CD14-positive monocyte (primary cell): ENCODE data around the gene FXYD5. TPM values are rescaled to one million over a fixed set of nuclear protein-coding genes. Genes with fewer than 3 reads are reported as not detected.

Source experiments
- DNase-seq, 3 donors: peaks; one replicate each; pipeline ENCODE4 v3.0.0-alpha.2; 2011 to 2022
- H2AFZ ChIP-seq: 2 replicates; pipeline ENCODE4 v1.6.0; 2012; ENCODE audit warnings: mild to moderate bottlenecking, low read depth, low read length, inconsistent platforms; ENCODE audit not compliant: insufficient read depth, poor library complexity, severe bottlenecking
- H3K27ac ChIP-seq, 2 donors: 1 replicate in 1 of 2; 2 replicates in 1 of 2; pipeline ENCODE4 v1.5.1; 2012 to 2013; ENCODE audit warnings: low read length in 2 of 2, control low read depth in 1 of 2, inconsistent platforms in 1 of 2, low read depth in 1 of 2, mild to moderate bottlenecking in 1 of 2
- H3K27me3 ChIP-seq, 2 donors: one replicate each; pipeline versions ENCODE4 v1.6.0 to v1.6.1; 2011 to 2013; ENCODE audit warnings: low read length in 2 of 2; ENCODE audit not compliant: control insufficient read depth in 2 of 2, insufficient read depth in 2 of 2
- H3K36me3 ChIP-seq, 2 donors: replicated peaks in 1 of 2; 1 replicate in 1 of 2; 2 replicates in 1 of 2; pipeline versions ENCODE4 v1.5.1 to v1.6.1; 2012 to 2013; ENCODE audit warnings: low read length in 2 of 2, control low read depth in 1 of 2, inconsistent platforms in 1 of 2, mild to moderate bottlenecking in 1 of 2; ENCODE audit not compliant: insufficient read depth in 2 of 2, control insufficient read depth in 1 of 2
- H3K4me1 ChIP-seq, 2 donors: 1 replicate in 1 of 2; 2 replicates in 1 of 2; pipeline versions ENCODE4 v1.5.1 to v1.6.1; 2012 to 2013; ENCODE audit warnings: low read length in 2 of 2, control low read depth in 1 of 2, inconsistent platforms in 1 of 2, mild to moderate bottlenecking in 1 of 2, moderate library complexity in 1 of 2; ENCODE audit not compliant: insufficient read depth in 2 of 2, control insufficient read depth in 1 of 2
- H3K4me2 ChIP-seq: replicated peaks from 2 replicates; pipeline ENCODE3; 2012; ENCODE audit warnings: low read length, moderate library complexity, mild to moderate bottlenecking; ENCODE audit not compliant: poor library complexity, severe bottlenecking; ENCODE audit errors: extremely low read depth
- H3K4me3 ChIP-seq, 3 experiments: fragments of 200-600 bp in 1 of 3; sonication (generic) in 1 of 3; replicated peaks in 1 of 3; 1 replicate in 2 of 3; 2 replicates in 1 of 3; pipeline ENCODE4 v1.5.1; 2011 to 2013; ENCODE audit warnings: low read length in 3 of 3, mild to moderate bottlenecking in 3 of 3, control low read depth in 2 of 3, low read depth in 2 of 3, inconsistent platforms in 1 of 3, moderate library complexity in 1 of 3
- H3K79me2 ChIP-seq: 2 replicates; pipeline ENCODE4 v1.6.0; 2012; ENCODE audit warnings: mild to moderate bottlenecking, control low read depth, inconsistent platforms, low read length, moderate library complexity; ENCODE audit not compliant: insufficient read depth
- H3K9ac ChIP-seq: 2 replicates; pipeline ENCODE4 v1.6.0; 2017; ENCODE audit warnings: low read length, mild to moderate bottlenecking; ENCODE audit not compliant: insufficient read depth, poor library complexity, severe bottlenecking
- H3K9me3 ChIP-seq, 2 donors: replicated peaks in 1 of 2; 1 replicate in 1 of 2; 2 replicates in 1 of 2; pipeline versions ENCODE4 v1.5.1 to v1.6.1; 2012 to 2013; ENCODE audit warnings: low read length in 2 of 2, control low read depth in 1 of 2; ENCODE audit not compliant: control insufficient read depth in 1 of 2, insufficient read depth in 1 of 2
- H4K20me1 ChIP-seq: 2 replicates; pipeline ENCODE4 v1.6.0; 2012; ENCODE audit warnings: mild to moderate bottlenecking, low read length, control low read depth, moderate library complexity; ENCODE audit not compliant: insufficient read depth
- H3K27ac Mint-ChIP-seq, 7 donors: one replicate each; pipeline ENCODE4 v1.8.0; 2020; ENCODE audit warnings: mild to moderate bottlenecking in 7 of 7, mixed read lengths in 7 of 7, moderate library complexity in 6 of 7, inconsistent platforms in 2 of 7
- H3K27me3 Mint-ChIP-seq, 3 donors: one replicate each; pipeline ENCODE4 v1.8.0; 2021 to 2022; ENCODE audit warnings: low read depth in 3 of 3, mild to moderate bottlenecking in 3 of 3, mixed read lengths in 3 of 3, moderate library complexity in 3 of 3, inconsistent platforms in 1 of 3
- H3K36me3 Mint-ChIP-seq, 2 donors: one replicate each; pipeline ENCODE4 v1.8.0; 2020; ENCODE audit warnings: mixed read lengths in 2 of 2, inconsistent platforms in 1 of 2, mild to moderate bottlenecking in 1 of 2
- H3K4me1 Mint-ChIP-seq: one replicate; pipeline ENCODE4 v1.8.0; 2020; ENCODE audit warnings: mild to moderate bottlenecking, mixed read lengths
- H3K4me3 Mint-ChIP-seq, 2 donors: one replicate each; pipeline ENCODE4 v1.8.0; 2020; ENCODE audit warnings: mild to moderate bottlenecking in 2 of 2, mixed read lengths in 2 of 2, moderate library complexity in 1 of 2
- H3K9me3 Mint-ChIP-seq, 7 donors: one replicate each; pipeline ENCODE4 v1.8.0; 2020 to 2022; ENCODE audit warnings: mixed read lengths in 7 of 7, mild to moderate bottlenecking in 6 of 7, moderate library complexity in 6 of 7, inconsistent platforms in 2 of 7
- CTCF ChIP-seq: fragments of 200-600 bp; IDR thresholded peaks from one replicate; pipeline ENCODE4 v1.8.0; 2022; ENCODE audit warnings: antibody characterized with exemption, mild to moderate bottlenecking
- WGBS: methylation state at CpG from one replicate; pipeline ENCODE4 v1.1.5; 2013; ENCODE audit warnings: missing lambda C conversion rate; ENCODE audit not compliant: insufficient coverage; 5-methylcytosine and 5-hydroxymethylcytosine counted together
- intact Hi-C, 2 donors: fragments of 100-400 bp; cut with micrococcal nuclease; formaldehyde crosslinking; loops; one replicate each; pipeline versions ENCODE4 v1.15.0 to v1.15.1; 2023
- polyA minus RNA-seq: library from RNA; depleted of rRNA, polyadenylated mRNA; stranded (reverse); fragments of >200 nt; gene quantifications from 2 replicates; pipeline ENCODE4 v1.2.3, GENCODE V29; 2012
- polyA plus RNA-seq, 3 donors: library from polyadenylated mRNA; depleted of rRNA in 1 of 3; unstranded in 2 of 3; stranded (reverse) in 1 of 3; fragments of 300-500 nt in 2 of 3; fragments of >200 nt in 1 of 3; fragmentation: Illumina TruSeq in 2 of 3; gene quantifications; 1 replicate in 2 of 3; 2 replicates in 1 of 3; pipeline ENCODE4 v1.2.3, GENCODE V29; 2012 to 2021
- total RNA-seq, 12 experiments: library from RNA in 1 of 12; stranded (reverse) in 1 of 12; fragments of 120-200 nt in 1 of 12; gene quantifications; one replicate each; pipeline ENCODE4 v1.2.4 and lab custom pipeline; 2013 to 2026; ENCODE audit warnings: mixed read lengths in 6 of 12, inconsistent platforms in 1 of 12

FXYD5 gene
- total RNA-seq (2013) = 320 TPM
- 100 to 1,000 TPM; 204 to 673 (median 312) TPM for polyA plus RNA-seq
- polyA minus RNA-seq = 192 and 439 TPM in 2 replicates
- total RNA-seq (lab: John Stamatoyannopoulos, UW) = 48.1 to 270 (median 104) reads per million in 11 experiments

- intact Hi-C loops = loop anchor here in 1 of 2 donors (2.0 kb wide), 1 partner anchor 56 kb away; no protein-coding TSS in a partner anchor
- Histone ChIP-seq H3K27me3 (no peaks in the 10 kb centered on the region), H3K4me1 (peaks cover 39 to 57% of the 10 kb centered on the region in 2 donors), H3K79me2 (peaks cover 64% of the 10 kb centered on the region), H3K9ac (peak within 1 kb of the TSS; percentile 83), H2AFZ (peak within 1 kb of the TSS; percentile 91), H3K9me3 (no peaks in the 10 kb centered on the region), H3K4me3 (peak within 1 kb of the TSS; percentile 74 to 95 (median 89)), H4K20me1 (peaks cover 39% of the 10 kb centered on the region), H3K4me2 (peak within 1 kb of the TSS; percentile 96), H3K27ac (peak within 1 kb of the TSS; percentile 76 to 88), H3K36me3 (peaks cover 29 to 35% of the 10 kb centered on the region in 2 donors)
- DNase-seq = peak; percentile 77 to 85 (median 79)
- WGBS = under 1% methylated on average over 27 of the region's 49 CpGs
- Mint-ChIP-seq H3K4me1 (peaks cover 50% of the 10 kb centered on the region), H3K9me3 (peaks cover 0 to under 1% (median 0%) of the 10 kb centered on the region in 7 donors), H3K27ac (peak within 1 kb of the TSS; percentile 88 to 100 (median 98)), H3K36me3 (peaks cover 40 to 44% of the 10 kb centered on the region in 2 donors), H3K27me3 (peaks cover 5 to 14% (median 5%) of the 10 kb centered on the region in 3 donors), H3K4me3 (peak within 1 kb of the TSS; percentile 99 to 100)
- TF ChIP-seq CTCF = no peak
Observed at GRCh38 chr19:35154525-35155406, at the start of gene FXYD5. Gene FXYD5, plus strand, starts transcription at chr19:35154735. Its CDS starts 816 bp downstream, at chr19:35155551.

- no peak overlapping the region for H3K27ac Mint-ChIP-seq
- H2AFZ ChIP-seq = no peak overlapping the region
- peaks cover 0 to 9% (median 2%) of the 10 kb centered on the region in 7 donors for H3K9me3 Mint-ChIP-seq
- H4K20me1 ChIP-seq = no peaks in the 10 kb centered on the region
- no peaks in the 10 kb centered on the region for H3K27me3 ChIP-seq
- H3K4me2 ChIP-seq = no peak overlapping the region
- DNase-seq = no peak
- no peak overlapping the region for H3K4me3 Mint-ChIP-seq
- H3K9me3 ChIP-seq = peaks cover 12 to 17% of the 10 kb centered on the region in 2 donors
- H3K36me3 Mint-ChIP-seq = no peaks in the 10 kb centered on the region
- no peak overlapping the region for H3K4me3 ChIP-seq
- H3K79me2 ChIP-seq = no peaks in the 10 kb centered on the region
- H3K36me3 ChIP-seq = no peaks in the 10 kb centered on the region
- H3K9ac ChIP-seq = no peak overlapping the region
- H3K27me3 Mint-ChIP-seq = peaks cover 4 to 11% (median 5%) of the 10 kb centered on the region in 3 donors
- no peak overlapping the region for H3K27ac ChIP-seq
- no peak for TF ChIP-seq CTCF
- H3K4me1 ChIP-seq = no peaks in the 10 kb centered on the region
- no peaks in the 10 kb centered on the region for H3K4me1 Mint-ChIP-seq
- WGBS = 88% methylated on average over 4 of the region's 6 CpGs
- intact Hi-C loops = no loop called here
Observed at GRCh38 chr19:35105047-35105410, 49.5 kb upstream of the FXYD5 start.
